ENCODE data around the gene TRA2B.

Gene TRA2B

DNA sequence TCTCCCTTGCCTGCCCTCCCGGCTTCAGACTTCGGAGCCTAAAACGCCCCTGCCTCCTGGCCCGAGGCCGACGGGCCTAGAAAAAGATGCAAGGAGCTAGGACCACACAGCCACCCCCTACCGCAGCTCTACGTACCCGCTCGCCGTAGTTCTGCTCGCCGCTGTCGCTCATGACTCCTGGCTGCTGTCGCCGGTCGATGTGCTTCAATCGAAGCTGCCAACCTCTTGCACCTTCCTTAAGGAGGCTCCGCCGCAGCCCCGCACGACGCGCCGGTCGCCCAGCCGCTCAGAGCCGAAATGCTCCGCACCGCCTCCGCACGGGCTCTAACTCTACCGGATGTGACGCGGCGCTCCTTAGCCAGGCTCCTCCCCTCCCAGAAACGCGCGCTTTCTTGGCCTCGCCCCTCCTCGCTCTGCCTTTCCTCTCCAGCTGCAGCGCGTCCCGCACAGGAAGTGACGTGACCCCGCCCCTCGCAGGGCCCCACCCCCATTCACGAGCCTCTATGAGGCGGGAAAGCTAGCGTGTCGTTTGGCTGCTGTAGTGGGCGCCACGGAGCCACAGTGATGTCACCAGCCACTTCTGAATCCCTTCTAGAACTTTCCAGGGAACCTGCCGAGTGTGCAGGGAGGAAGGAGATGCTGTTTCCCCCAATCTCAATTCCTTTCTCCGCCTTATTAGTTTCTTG is at the start of gene TRA2B:
Gene TRA2B (minus strand): TSS at position 326 of the 686 bp plus-strand sequence. CDS start 154 bp downstream, at position 172.
- H3K4me3 Mint-ChIP-seq = peak within 1 kb of the TSS; percentile 100
- H3K36me3 Mint-ChIP-seq (ENCODE audit: low read depth) = peaks cover 50% of the 10 kb centered on the region
- ATAC-seq (peak; percentile 94), DNase-seq (peak; percentile 99)
- peaks cover 5% of the 10 kb centered on the region for H3K27me3 Mint-ChIP-seq
- peaks cover 44% of the 10 kb centered on the region for H3K4me1 Mint-ChIP-seq
- peak within 1 kb of the TSS; percentile 100 for H3K27ac Mint-ChIP-seq
- peaks cover 4% of the 10 kb centered on the region for H3K9me3 Mint-ChIP-seq

DNA sequence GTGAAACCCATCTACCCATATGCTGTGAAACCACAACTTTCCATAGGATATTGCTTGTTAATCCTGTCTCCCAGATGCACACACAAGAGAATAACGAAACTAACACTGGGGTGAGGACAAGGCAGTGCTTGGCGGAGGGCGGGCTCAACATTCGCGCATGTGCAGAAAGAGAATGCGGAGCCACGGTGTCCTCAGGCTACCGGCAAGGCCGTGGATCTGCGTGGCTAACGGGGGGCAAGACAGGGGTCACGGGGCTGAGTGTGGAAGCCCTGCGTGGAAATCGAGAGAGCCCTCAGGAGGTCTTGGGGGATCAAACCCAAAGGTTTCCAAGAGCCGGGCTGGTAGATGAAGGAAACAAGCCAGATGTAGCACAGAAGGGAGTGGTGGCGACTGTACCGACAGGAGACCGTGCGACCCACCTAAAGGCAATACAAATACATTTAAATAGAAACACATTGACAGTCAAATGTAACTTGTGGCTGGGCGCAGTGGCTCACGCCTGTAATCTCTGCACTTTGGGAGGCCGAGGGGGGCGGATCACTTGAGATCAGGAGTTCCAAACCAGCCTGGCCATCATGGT is 48.5 kb upstream of the TRA2B start:
- H3K4me1 Mint-ChIP-seq = peaks cover 10% of the 10 kb centered on the region
- H3K27ac Mint-ChIP-seq = no peak overlapping the region
- H3K27me3 Mint-ChIP-seq = peaks cover 16% of the 10 kb centered on the region
- no peak overlapping the region for H3K4me3 Mint-ChIP-seq
- H3K36me3 Mint-ChIP-seq (ENCODE audit: low read depth) = no peaks in the 10 kb centered on the region
- H3K9me3 Mint-ChIP-seq = no peaks in the 10 kb centered on the region
- ATAC-seq = no peak
- no peak for DNase-seq

DNA sequence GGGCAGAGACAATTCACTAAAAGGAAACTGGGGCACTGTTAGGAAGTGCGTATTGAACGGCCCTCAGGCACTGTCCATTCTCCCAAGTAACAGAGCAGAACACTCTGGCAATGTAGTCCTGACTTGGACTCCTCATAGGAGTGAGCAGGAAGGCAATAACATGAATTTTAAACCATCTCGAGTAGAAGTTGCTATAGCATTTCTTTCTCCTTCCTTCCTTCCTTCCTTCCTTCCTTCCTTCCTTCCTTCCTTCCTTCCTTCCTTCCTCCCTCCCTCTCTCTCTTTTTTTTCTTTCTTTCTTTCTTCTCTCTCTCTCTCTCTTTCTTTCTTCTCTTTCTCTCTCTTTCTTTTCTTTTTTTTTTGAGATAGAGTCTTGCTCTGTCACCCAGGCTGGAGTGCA is 46.4 kb upstream of the TRA2B start:
- Mint-ChIP-seq H3K4me1 (peaks cover 13% of the 10 kb centered on the region), H3K27me3 (peaks cover 21% of the 10 kb centered on the region), H3K4me3 (no peak overlapping the region), H3K27ac (no peak overlapping the region), H3K9me3 (no peaks in the 10 kb centered on the region), H3K36me3 (ENCODE audit: low read depth) (no peaks in the 10 kb centered on the region)
- ATAC-seq = no peak
- DNase-seq = no peak

DNA sequence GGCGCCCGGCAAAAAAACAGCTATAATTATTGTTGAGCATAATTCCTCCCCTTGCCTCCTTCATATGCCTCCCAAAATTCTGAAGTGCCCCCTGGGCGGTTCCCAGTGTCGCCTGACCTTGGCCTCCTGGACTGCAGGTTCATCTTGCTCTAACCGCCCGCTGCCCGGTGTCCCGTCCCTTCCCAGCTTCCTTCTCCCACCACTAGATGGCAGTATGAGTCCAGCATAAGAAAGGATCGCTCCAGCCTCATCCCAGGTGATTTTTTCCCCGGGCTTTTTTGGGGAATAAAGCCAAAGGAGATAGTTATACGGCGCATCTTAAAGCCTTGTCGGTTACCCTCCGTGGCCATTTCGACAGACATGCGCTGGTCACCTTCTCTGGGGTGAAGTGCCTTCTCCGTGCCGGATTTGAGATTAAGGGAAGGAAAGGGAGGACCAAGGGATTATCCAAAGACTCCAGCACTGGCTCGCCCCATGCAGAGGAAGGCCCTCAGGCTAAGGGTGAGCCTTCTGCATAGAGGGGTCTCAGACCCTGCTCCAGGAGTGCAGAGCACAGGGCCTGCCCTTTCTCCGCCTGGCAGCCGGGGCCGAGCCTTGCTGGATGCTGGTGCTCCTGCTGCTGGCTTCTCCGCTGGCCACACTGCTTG is 45.8 kb upstream of the TRA2B start:
- H3K27me3 Mint-ChIP-seq = peaks cover 21% of the 10 kb centered on the region
- H3K4me3 Mint-ChIP-seq = no peak overlapping the region
- H3K4me1 Mint-ChIP-seq = peaks cover 16% of the 10 kb centered on the region
- ATAC-seq (peak; percentile 52), DNase-seq (peak; percentile 65)
- no peak overlapping the region for H3K27ac Mint-ChIP-seq
- no peaks in the 10 kb centered on the region for H3K9me3 Mint-ChIP-seq
- H3K36me3 Mint-ChIP-seq (ENCODE audit: low read depth) = no peaks in the 10 kb centered on the region

DNA sequence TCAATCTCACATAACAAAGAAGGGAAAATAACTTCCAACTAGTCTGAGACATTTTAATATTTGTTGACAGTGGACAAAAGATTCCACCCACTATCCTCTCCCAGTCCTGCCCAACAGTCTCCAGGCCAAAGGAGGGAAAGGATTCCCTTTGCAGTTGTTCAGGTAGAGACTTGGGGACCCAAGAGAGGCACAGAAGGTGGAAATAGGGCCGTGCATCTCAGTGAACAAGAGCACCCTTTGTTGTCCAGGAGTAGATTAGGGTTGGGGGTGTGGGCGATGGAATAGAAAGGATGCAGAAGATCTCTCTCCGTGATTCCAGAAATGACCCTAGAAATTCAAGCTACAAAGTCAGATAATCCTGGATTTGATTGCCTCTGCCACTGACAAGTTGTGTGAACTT is 44.8 kb upstream of the TRA2B start:
- ATAC-seq = no peak
- Mint-ChIP-seq H3K4me3 (no peak overlapping the region), H3K4me1 (peaks cover 24% of the 10 kb centered on the region), H3K36me3 (ENCODE audit: low read depth) (no peaks in the 10 kb centered on the region), H3K27me3 (peaks cover 21% of the 10 kb centered on the region), H3K9me3 (no peaks in the 10 kb centered on the region), H3K27ac (no peak overlapping the region)
- DNase-seq = no peak

DNA sequence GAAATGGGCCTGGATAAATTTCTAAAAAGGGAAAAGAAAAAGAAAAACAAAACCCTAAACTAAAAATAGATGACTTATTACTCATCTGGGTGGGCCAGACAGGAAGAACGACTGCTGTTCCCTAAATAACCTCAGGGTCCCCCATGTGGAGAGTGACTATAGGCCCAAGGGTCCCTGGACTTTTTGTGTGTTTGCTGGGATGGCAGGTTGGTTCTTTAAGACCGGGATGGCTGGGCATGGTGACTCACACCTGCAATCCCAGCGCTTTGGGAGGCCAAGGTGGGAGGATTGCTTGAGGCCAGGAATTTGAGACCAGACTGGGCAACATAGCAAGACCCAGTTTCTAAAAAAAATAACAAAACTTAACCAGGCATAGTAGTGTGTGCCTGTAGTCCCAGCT is 43.8 kb upstream of the TRA2B start:
- Mint-ChIP-seq H3K36me3 (ENCODE audit: low read depth) (no peaks in the 10 kb centered on the region), H3K4me1 (peaks cover 34% of the 10 kb centered on the region), H3K27ac (no peak overlapping the region), H3K4me3 (no peak overlapping the region), H3K27me3 (peaks cover 21% of the 10 kb centered on the region), H3K9me3 (no peaks in the 10 kb centered on the region)
- ATAC-seq (no peak), DNase-seq (no peak)

DNA sequence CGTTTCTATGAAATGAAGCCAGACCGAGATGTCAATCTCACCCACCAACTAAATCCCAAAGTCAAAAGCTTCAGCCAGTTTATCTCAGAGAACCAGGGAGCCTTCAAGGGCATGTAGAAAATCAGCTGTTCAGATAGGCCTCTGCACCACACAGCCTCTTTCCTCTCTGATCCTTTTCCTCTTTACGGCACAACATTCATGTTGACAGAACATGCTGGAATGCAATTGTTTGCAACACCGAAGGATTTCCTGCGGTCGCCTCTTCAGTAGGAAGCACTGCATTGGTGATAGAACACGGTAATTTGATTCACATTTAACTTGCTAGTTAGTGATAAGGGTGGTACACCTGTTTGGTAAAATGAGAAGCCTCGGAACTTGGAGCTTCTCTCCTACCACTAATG is 41.9 kb upstream of the TRA2B start:
- H3K9me3 Mint-ChIP-seq = no peaks in the 10 kb centered on the region
- DNase-seq (no peak), ATAC-seq (no peak)
- H3K4me3 Mint-ChIP-seq = no peak overlapping the region
- peaks cover 40% of the 10 kb centered on the region for H3K4me1 Mint-ChIP-seq
- H3K27ac Mint-ChIP-seq = no peak overlapping the region
- H3K36me3 Mint-ChIP-seq (ENCODE audit: low read depth) = peaks cover 4% of the 10 kb centered on the region
- peaks cover 23% of the 10 kb centered on the region for H3K27me3 Mint-ChIP-seq

DNA sequence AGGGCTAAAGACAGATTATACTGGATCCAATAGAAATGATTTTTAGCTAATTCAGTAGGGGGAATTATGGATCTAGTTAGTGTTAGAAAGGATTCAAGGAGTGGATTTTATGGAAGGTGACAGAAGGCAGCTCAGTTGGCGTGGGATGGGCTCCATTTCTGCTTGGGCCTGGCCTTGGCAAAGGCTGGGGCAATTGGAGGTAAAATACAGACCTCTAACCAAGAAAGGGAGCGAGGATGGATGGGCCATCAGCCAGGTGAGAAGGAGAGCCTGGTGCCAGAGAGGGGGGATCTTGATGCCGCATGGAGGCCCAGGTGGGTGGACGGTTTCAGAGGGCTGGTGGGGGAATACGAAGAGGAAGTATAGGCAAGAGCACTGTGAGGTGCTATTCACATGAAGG is 40.7 kb upstream of the TRA2B start:
- Mint-ChIP-seq H3K4me3 (no peak overlapping the region), H3K27ac (no peak overlapping the region), H3K36me3 (ENCODE audit: low read depth) (peaks cover 8% of the 10 kb centered on the region), H3K9me3 (no peaks in the 10 kb centered on the region), H3K27me3 (peaks cover 22% of the 10 kb centered on the region), H3K4me1 (peaks cover 38% of the 10 kb centered on the region)
- no peak for DNase-seq
- no peak for ATAC-seq

DNA sequence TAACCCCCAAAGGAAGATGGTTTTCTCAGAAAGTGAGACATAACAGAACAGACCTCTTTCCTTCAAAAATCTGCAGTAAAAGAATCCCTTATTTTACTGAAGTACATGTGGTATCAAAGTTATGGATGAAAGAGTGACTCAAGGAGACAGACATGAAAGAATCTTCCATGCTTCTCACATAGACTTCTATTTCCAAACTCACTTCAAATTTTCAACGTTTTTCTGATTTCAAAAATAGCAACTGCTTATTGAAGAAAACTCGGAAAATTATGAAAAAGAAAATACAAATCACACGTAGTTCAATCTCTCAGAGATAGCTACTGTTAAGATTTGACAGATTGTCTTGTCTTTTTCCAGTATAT is 39.8 kb upstream of the TRA2B start:
- no peak for ATAC-seq

DNA sequence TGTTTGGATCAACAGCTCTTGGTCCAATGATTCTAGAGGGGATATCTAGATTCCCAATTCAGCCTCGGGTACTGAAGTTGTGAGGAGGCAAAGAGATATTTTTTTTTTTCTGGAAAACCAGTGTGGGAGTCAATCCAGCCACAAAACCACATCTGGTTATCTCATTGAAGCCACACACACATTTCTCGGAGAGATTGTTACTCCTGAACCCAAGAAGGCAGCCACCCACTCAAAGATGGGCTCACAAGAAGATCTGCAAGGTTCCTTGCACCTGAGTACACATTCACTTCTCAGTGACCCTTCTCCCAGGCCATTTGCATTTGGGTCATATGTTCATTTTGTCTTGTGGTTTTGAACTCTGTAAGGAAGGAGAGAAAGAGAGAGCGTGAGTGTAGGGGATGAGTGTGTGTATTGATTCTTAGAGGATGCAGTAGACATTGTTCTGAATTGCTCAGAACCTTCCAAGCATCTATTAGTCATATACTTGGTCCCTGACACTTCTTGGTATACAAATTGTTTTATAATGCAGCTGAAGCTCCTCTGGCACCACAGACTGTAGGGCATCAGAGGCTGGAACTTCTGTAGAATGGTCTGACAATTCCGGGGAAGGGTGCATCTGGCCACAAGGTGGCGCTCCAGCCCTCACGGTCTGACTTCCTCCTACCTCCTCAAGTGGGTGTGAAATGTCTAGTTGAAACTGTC is 39.3 kb upstream of the TRA2B start:
- ATAC-seq = peak; percentile 96
- peak; percentile 93 for DNase-seq
- H3K4me1 Mint-ChIP-seq = peaks cover 35% of the 10 kb centered on the region
- H3K27me3 Mint-ChIP-seq = peaks cover 15% of the 10 kb centered on the region
- H3K27ac Mint-ChIP-seq = peak overlapping the region; percentile 52
- peak overlapping the region; percentile 18 for H3K4me3 Mint-ChIP-seq
- H3K36me3 Mint-ChIP-seq (ENCODE audit: low read depth) = peaks cover 8% of the 10 kb centered on the region
- no peaks in the 10 kb centered on the region for H3K9me3 Mint-ChIP-seq

More for the DNA sequence above, 39.8 kb upstream of the TRA2B start:
- Mint-ChIP-seq H3K9me3 (no peaks in the 10 kb centered on the region), H3K27ac (peak overlapping the region; percentile 52), H3K36me3 (ENCODE audit: low read depth) (peaks cover 8% of the 10 kb centered on the region), H3K27me3 (peaks cover 20% of the 10 kb centered on the region), H3K4me3 (peak overlapping the region; percentile 18), H3K4me1 (peaks cover 35% of the 10 kb centered on the region)
- no peak for DNase-seq

DNA sequence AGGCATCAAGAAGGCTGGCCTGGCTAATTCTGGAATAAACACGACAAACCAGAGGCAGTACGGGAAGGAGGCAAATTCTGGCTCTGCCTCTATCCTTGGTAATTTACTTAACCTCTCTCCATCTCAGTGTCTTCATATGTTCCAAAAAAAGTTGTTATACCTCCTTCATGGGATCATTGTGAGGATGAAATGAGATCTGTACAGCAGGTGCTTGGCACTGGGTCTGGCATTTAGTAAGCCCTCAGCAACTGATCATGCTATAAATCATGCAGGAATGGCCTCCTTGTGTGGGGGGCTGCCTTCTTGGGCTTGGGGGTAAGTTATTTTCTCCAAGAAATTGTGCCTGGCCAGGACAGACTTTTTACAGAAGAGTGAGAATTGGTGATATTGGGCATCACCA is 38.3 kb upstream of the TRA2B start:
- no peaks in the 10 kb centered on the region for H3K9me3 Mint-ChIP-seq
- no peak overlapping the region for H3K4me3 Mint-ChIP-seq
- DNase-seq = no peak
- peaks cover 8% of the 10 kb centered on the region for H3K36me3 Mint-ChIP-seq (ENCODE audit: low read depth)
- no peak overlapping the region for H3K27ac Mint-ChIP-seq
- H3K4me1 Mint-ChIP-seq = peaks cover 29% of the 10 kb centered on the region
- ATAC-seq = no peak
- H3K27me3 Mint-ChIP-seq = peaks cover 11% of the 10 kb centered on the region

DNA sequence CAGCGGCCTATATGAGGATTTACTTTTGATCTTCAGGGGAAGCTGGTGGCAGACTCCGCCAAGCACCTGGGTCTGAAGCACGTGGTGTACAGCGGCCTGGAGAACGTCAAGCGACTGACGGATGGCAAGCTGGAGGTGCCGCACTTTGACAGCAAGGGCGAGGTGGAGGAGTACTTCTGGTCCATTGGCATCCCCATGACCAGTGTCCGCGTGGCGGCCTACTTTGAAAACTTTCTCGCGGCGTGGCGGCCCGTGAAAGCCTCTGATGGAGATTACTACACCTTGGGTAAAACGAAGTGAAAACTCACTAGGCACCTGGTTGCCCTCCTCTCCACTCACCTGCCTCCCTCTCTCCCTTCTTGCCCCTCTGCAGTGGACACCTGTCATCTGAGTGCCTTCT is 33.8 kb upstream of the TRA2B start:
- peaks cover 6% of the 10 kb centered on the region for H3K27me3 Mint-ChIP-seq
- no peak overlapping the region for H3K4me3 Mint-ChIP-seq
- DNase-seq (no peak), ATAC-seq (no peak)
- H3K36me3 Mint-ChIP-seq (ENCODE audit: low read depth) = peaks cover 10% of the 10 kb centered on the region
- no peaks in the 10 kb centered on the region for H3K9me3 Mint-ChIP-seq
- no peak overlapping the region for H3K27ac Mint-ChIP-seq
- H3K4me1 Mint-ChIP-seq = peaks cover 5% of the 10 kb centered on the region

DNA sequence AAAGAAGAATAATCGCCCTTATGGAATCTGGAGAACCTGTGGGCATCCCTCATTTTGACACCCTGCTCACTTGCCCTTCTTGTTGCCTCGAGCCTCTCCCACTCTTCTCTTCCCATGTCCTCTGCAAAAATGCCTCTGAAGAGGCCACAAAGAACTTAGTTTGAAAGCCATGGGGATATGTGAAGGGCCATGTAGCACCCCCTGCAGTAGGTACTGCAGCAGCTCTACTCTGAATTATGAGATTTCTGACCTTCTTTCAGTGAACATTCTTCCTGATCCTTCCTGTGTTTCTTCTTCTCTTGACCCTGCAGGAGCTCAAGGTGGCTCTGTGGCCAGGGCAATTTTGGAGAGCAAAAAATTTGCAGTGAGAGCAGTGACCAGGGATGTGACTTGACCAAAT is 30.4 kb upstream of the TRA2B start:
- no peaks in the 10 kb centered on the region for H3K27me3 Mint-ChIP-seq
- H3K9me3 Mint-ChIP-seq = peaks cover 7% of the 10 kb centered on the region
- H3K36me3 Mint-ChIP-seq (ENCODE audit: low read depth) = peaks cover 5% of the 10 kb centered on the region
- H3K4me3 Mint-ChIP-seq = no peak overlapping the region
- no peak for ATAC-seq
- H3K27ac Mint-ChIP-seq = no peak overlapping the region
- H3K4me1 Mint-ChIP-seq = peaks cover 3% of the 10 kb centered on the region
- DNase-seq = no peak

DNA sequence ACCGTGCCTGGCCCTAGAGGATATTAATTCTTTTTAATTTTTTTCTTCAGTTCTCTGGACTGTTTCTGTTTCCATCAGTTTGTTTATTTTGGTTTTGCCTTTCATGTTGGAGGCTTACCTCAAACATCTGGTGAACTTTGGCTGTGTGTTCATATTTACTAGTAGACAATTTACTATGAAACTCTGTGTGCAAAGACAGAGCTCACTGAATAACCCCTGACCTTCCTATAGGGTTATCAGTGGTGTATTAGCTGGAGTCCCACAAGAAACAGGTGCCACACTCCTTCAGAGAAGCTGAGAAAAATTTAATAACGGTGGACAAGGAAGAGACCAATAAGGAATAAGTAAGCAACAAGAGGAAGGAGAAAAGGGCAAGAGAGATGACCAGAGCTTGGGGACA is 28.8 kb upstream of the TRA2B start:
- Mint-ChIP-seq H3K9me3 (peaks cover 7% of the 10 kb centered on the region), H3K36me3 (ENCODE audit: low read depth) (peaks cover 5% of the 10 kb centered on the region), H3K27ac (no peak overlapping the region), H3K4me3 (no peak overlapping the region), H3K27me3 (no peaks in the 10 kb centered on the region), H3K4me1 (peaks cover 3% of the 10 kb centered on the region)
- no peak for ATAC-seq
- DNase-seq = no peak

DNA sequence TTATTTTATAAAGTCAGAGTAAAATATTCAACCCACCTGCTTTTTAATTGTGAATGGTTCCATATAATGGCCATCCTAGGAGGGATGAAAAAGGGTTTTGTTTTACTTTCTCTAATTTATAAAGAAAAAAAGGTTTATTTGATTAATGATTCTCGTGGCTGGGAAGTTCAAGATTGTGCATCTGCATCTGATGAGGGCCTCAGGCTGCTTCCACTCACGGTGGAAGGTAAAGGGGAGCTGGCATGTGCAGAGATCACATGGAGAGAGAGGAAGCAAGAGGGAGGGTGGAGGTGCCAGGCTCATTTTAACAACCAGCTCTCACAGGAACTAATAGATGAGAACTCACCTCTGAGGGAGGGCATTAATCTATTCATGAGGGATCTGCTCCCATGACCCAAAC is 27.7 kb upstream of the TRA2B start:
- H3K36me3 Mint-ChIP-seq (ENCODE audit: low read depth) = peaks cover 5% of the 10 kb centered on the region
- ATAC-seq (no peak), DNase-seq (no peak)
- H3K27ac Mint-ChIP-seq = no peak overlapping the region
- H3K27me3 Mint-ChIP-seq = no peaks in the 10 kb centered on the region
- H3K9me3 Mint-ChIP-seq = peaks cover 7% of the 10 kb centered on the region
- H3K4me3 Mint-ChIP-seq = no peak overlapping the region
- H3K4me1 Mint-ChIP-seq = peaks cover 3% of the 10 kb centered on the region
